NB4 (cell line): ENCODE results near the gene CGB1.

Experiments used
- POLR2A ChIP-seq: IDR thresholded peaks from 2 replicates; pipeline ENCODE4 v1.6.1; 2011; ENCODE audit warnings: mild to moderate bottlenecking; ENCODE audit not compliant: insufficient read length; ENCODE audit errors: extremely low read depth
- TF ChIP-seq, protein P1 (sequence below): IDR thresholded peaks from one replicate; pipeline ENCODE4 v1.5.1; 2012; ENCODE audit warnings: low read depth, low read length

DNA sequence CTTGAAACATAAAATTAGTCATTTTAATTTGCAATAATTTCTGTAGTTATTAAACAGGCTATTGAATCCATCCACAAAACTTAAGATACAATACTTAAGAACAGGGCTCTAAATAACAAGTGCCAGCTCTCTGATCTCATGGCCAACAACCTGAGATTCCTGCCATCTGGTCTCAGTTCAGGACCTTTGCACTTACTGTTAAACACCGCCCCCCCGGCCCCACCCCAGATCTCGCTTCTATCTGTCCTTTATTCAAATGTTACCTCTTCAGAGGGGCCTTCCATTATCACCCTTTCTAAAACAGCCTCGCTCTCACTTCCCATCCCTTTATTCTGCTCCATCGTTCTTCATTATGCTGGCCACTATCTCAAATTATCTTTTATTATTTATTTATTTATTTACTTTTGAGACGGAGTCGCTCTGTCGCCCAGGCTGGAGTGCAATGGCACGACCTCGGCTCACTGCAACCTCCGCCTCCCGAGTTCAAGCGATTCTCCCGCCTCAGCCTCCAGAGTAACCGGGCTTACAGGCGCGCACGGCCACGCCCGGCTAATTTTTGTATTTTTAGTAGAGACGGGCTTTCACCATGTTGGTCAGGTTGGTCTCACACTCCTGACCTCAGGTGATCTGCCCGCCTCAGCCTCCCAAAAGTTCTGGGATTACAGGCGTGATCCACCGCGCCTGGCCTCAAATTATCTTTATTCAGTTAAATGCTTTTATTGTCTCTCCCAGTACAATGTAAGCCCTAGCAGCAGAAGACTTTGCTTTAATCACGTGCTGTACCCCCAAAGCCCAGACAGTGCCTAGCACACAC lies 47.7 kb upstream of the CGB1 start:
- TF ChIP-seq, protein P1, sequence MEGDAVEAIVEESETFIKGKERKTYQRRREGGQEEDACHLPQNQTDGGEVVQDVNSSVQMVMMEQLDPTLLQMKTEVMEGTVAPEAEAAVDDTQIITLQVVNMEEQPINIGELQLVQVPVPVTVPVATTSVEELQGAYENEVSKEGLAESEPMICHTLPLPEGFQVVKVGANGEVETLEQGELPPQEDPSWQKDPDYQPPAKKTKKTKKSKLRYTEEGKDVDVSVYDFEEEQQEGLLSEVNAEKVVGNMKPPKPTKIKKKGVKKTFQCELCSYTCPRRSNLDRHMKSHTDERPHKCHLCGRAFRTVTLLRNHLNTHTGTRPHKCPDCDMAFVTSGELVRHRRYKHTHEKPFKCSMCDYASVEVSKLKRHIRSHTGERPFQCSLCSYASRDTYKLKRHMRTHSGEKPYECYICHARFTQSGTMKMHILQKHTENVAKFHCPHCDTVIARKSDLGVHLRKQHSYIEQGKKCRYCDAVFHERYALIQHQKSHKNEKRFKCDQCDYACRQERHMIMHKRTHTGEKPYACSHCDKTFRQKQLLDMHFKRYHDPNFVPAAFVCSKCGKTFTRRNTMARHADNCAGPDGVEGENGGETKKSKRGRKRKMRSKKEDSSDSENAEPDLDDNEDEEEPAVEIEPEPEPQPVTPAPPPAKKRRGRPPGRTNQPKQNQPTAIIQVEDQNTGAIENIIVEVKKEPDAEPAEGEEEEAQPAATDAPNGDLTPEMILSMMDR: no peak
- no peak for TF ChIP-seq POLR2A
